Activated naive CD4-positive, alpha-beta T cell treated with Interleukin-2 at 50 U/mL for 16 hours (primary cell): ENCODE measurements around the gene SUOX.
"Not testable (repeated sequence)": the region's sequence is repeated elsewhere in the genome, so short reads cannot be mapped to it uniquely, and the experiment has no call there.

ENCODE experiments used
- DNase-seq: peaks from one replicate; pipeline ENCODE4 v3.0.0-alpha.2; 2020

Gene SUOX

DNA sequence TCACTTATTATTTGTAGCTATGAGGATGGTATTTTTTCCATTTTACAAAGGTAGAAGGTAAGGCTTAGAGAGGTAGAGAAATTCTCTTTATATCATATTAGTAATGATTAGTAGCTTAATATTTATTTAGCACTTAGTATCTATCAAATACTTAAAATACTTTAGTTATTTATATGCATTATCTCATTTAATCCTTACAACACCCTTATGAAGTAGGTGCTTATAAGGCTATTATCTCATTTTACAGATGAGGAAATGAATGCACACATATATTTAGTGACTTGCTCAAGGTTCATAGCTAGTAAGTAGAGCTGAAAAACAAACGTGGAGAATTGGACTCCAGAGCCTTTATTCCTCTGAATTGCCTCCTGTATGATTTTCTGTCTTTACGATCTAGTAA lies 12.2 kb upstream of the SUOX start:
- DNase-seq: no peak

DNA sequence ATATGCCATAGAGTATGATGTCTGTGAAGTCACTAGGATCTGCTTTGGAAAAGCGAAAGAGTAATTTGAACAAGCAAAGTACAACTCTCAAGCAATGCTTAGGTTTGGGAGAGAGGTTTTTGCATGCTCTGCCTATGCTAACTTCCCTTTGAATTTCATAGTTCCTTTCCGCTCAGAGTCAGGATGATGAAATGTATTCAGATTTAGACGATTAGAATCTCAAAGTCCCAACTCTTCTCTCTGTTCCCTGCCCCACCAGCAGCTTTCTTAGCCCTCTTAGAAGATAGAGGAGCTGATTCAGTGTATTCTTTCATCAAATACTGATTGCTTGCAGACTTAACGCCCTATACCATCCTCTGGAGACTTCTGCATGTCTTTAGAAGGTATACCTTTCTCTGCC lies 11.7 kb upstream of the SUOX start:
- no peak for DNase-seq

DNA sequence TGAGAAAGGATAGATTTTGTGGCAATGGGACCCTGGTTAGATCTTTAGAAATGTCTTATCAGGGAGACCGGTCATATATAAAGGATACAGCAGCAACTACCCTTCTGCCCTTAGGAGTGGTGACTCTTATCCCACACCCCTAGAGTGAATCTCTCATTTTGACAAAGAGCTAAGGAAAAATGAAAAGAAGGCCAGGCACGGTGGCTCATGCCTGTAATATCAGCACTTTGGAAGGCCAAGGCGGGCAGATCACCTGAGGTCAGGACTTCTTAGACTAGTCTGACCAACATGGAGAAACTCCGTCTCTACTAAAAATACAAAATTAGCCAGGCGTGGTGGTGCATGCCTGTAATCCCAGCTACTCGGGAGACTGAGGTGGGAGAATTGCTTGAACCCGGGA lies 11.1 kb upstream of the SUOX start:
- not testable (repeated sequence) for DNase-seq

DNA sequence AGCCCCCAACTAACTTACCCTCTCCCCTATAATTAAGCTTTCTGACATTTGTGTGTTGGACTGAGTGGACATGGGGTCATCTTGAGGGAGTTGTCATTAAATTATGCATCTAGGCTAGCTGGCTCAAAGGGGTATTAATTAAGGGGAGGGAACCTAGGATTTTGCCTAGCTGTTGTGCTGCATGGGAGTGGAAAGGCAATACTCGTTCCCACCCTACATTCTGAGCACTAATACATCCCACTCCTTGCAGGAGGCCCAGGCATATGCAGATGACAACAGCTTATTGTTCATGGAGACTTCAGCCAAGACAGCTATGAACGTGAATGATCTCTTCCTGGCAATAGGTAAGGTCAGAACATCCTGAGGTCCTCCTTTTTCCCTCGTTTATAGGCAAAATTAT lies 6.0 kb upstream of the SUOX start:
- DNase-seq: no peak

DNA sequence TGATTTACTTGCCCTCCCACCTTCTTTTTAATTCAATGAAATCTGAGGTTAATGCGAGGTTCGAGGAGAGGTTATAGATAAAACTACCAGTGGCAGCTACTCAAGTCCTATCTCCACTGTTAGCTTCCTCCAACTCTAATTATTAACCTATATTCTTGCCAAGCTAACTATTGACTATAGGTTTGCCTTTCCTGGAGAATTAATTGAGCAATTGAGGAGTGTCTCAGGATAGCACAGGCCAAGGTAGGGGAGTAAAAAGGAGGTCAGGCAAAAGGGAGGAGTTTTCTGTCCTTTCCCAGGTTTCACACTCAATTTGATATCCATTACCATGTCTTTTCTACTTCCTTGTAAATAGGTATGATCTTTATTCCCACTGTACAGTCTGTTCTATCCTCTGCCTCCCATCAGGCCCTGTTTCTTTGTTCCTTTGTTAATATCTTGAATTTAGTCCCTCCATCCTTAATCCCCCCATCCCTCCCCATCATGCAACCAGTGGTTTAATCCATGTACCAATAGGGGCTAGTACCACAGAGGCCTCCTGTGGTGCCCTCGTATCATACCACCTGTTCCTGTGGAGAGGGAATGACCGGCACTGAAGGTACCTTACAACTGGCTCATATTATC lies 3.7 kb upstream of the SUOX start:
- no peak for DNase-seq

DNA sequence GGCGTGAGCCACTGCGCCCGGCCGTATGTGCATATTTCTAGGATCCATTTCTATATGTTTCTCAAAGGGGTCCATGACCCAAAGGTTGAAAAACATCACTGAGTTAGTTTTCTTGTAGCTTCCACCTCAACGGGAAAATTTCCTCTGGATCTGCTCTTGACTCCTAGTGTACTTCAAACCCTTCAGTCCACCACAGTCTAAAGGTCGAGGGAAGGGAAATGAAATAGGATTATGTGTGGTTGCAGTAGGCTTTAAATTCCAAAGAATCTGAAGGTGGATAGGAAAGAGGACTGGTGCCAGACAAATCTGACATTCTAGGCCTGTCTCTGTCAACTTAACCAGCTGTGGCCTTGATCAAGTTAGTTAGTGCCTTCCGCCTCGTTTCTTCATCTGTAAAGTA lies 1.7 kb upstream of the SUOX start:
- DNase-seq: no peak

DNA sequence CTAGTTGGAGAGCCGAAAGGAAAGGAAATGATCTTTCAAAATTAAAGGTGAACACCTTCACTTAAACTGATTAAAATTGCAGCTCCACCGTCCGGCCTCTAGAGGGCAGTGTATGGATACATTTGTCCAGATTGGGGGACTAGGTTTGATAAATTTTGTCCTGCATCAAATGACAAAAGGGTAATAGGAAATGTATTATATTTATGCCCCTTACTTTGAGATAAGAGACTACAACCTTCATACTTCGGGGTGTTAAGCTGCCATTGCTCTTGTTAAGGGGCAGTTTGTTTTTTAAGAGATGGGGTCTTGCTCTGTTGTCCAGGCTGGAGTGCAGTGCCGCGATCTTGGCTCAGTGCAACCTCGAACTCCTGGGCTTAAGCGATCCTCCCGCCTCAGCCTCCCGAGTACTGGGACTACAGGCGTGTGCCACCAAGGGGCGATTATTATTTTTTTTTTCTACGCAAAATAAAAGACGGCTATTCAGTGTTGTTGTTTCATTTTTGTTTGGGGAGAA lies 818 bp upstream of the SUOX start:
- peak; percentile 61 for DNase-seq

DNA sequence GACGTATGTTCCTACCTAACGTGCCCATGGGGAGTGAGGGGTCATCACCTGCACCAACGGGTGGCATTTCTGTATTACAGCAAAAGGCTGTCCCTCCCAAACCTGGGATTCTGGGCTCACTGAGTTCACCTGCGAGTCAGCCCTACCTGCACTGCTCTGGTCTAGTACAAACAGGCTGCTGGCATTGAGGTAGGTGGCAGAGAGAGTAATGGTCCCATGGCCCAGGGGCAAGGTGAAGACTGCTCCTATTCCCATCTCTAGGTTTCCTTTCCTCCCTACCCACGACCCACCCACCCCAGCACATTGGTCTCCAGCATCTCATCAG lies 421 bp downstream of the SUOX start:
- no peak for DNase-seq

DNA sequence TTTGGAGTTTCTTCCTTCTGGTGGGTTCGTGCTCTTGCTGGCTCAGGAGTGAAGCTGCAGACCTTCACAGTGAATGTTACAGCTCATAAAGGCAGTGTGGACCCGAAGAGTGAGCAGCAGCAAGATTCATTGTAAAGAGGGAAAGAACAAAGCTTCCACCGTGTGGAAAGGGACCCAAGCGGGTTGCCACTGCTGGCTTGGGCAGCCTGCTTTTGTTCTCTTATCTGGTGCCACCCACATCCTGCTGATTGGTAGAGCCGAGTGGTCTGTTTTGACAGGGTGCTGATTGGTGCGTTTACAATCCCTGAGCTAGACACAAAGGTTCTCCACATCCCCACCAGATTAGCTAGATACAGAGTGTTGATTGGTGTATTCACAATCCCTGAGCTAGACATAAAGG lies 2.4 kb downstream of the SUOX start:
- DNase-seq: not testable (repeated sequence)

DNA sequence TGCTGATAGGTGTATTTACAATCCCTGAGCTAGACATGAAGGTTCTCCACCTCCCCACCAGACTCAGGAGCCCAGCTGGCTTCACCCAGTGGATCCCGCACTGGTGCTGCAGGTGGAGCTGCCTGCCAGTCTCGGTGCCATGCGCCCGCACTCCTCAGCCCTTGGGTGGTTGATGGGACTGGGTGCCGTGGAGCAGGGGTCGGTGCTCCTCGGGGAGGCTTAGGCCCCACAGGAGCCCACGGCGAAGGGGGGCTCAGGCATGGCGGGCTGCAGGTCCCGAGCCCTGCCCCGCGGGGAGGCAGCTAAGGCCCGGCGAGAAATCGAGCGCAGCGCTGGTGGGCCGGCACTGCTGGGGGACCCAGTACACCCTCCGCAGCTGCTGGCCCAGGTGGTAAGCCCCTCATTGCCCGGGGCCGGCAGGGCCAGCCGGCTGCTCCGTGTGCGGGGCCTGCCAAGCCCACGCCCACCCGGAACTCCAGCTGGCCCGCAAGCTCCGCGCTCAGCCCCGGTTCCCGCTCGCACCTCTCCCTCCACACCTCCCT lies 3.0 kb downstream of the SUOX start:
- not testable (repeated sequence) for DNase-seq

DNA sequence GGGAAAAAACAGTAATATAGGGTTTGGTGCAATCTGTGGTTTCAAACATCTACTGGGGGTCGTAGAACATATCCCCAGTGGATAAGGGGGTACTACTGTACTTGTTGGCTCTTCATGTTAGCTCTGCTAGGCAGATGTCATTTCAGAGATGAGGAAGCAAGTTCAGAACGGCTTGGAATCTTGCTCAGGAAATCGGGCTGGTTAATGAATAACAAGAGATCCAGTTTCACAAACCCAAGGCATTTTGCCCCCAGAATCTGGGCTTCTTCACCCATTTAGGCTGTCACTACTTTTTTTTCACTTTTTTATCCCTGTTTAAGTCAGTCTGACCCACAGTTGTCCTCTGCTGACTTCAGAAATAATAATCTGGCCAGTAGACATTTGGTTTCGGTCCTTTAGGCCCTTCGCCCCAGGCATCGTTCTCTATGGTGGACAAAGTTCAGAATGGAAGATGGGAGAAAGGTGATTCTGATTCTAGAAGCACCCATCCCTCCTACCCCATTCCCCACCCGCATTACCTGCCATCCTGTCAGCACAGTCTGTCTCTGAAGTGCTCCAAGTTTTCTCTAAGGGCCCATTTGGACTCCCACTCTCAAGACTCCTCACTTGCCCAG lies 4.5 kb downstream of the SUOX start:
- no peak for DNase-seq

DNA sequence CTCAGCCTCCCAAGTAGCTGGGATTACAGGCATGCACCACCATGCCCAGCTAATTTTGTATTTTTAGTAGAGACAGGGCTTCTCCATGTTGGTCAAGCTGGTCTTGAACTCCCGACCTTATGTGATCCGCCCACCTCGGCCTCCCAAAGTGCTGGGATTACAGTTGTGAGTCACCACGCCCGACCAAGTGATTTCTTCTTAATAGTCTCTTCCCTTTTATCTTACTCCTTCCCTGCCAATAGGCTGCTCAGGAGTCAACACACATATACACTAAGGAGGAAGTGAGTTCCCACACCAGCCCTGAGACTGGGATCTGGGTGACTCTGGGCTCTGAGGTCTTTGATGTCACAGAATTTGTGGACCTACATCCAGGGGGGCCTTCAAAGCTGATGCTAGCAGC lies 6.3 kb downstream of the SUOX start:
- not testable (repeated sequence) for DNase-seq

DNA sequence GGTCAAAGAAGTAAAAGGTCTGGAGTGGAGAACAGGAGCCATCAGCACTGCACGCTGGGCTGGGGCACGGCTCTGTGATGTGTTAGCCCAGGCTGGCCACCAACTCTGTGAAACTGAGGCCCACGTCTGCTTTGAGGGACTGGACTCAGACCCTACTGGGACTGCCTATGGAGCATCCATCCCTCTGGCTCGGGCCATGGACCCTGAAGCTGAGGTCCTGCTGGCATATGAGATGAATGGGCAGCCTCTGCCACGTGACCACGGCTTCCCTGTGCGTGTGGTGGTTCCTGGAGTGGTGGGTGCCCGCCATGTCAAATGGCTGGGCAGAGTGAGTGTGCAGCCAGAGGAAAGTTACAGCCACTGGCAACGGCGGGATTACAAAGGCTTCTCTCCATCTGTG lies 7.1 kb downstream of the SUOX start:
- DNase-seq: no peak

DNA sequence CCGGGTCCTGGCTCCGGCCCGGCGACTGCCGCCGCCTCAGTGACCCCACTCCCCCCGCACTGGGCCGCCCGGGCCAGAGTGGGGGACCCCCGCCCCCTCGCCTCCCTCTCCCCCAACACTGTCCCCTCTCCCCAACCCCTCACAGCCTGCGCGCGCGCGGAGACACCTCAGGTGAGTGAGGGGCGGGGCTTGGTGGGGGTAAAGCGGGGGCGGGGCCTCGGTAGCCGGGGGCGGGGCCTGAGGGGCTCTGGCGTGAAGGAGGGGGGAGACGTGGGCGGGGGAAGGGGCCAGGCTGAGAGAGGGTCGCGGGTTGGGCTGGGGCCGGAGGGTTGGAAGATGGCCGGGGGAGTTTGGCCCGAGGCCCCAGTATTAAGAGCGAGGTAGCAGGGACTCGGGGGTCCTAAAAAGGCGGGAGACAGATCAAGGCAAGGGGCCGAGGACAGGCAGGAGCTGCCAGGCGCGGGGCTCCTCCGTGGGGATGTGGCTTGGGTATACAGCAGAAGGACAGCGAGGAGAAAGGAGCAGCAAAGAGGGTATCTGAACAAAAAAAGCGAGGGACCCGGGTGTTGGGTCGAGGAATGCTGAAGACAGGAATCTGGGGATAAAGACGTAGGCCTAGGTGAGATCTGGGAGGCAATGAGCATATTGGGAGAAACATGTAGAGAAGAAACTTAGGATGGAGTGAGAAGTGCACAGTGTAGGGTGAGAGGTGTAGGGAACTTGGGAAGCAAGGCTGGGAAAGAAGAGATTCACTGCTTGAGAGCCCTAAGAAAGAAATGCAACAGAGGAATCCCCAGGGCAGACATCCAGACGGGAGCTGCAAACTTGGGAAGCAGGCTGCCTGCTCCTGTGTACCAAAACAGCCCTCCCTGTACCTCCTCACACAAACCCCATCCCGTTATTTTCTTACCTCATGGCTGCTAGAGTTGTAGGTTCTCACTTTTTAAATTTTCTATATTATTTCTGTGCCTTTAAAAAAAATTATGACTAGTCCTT lies 10.8 kb downstream of the SUOX start:
- peak; percentile 68 for DNase-seq

DNA sequence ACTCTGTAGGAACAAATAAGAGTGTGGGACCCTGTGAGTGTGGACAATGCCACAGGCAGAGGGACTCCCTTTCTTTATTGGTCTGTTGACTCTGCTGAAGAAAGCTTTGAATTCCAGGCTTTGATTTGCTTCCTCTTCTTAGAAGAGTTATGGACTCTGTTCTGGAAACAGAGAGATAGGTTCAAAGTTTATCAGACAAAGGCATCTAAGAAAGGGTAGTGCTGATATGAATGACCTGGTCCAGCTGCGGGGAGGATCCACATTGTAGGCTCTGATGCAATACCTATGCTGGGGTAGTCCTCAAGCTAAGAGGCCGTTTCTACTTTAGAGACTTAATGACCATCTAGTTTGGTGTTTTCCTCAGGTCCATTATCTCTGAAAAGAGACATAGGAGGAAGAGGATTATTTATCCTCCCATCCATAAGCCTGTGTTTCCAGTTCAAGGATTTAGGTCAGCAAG lies 13.1 kb downstream of the SUOX start:
- no peak for DNase-seq

DNA sequence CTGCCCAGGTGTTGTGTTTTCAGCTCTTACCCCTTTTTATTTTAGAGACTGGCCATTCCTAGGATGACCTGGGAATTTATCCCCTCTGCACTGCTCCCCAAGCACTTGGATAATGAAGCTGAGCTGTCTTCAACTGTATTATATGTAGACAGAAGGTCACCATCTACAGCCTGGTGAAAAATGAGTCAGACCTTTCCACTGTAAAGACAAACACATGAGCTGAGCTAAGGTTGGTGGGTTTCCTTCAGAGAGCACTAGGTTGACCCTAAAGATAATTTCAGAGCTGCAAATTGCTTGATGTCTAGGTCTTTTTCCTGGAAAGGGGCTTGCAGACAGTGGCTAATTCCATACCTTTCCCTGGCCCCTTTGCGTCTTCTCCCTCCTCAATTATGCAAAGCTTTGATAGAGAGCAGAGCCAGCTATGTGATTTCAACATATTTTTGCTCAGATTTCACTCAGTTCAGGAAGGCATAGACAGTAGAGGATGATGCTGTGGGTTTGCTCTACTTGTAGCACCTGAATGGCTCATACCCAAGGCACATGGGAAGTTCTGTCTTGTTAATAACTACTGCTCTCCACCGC lies 14.5 kb downstream of the SUOX start:
- no peak for DNase-seq

DNA sequence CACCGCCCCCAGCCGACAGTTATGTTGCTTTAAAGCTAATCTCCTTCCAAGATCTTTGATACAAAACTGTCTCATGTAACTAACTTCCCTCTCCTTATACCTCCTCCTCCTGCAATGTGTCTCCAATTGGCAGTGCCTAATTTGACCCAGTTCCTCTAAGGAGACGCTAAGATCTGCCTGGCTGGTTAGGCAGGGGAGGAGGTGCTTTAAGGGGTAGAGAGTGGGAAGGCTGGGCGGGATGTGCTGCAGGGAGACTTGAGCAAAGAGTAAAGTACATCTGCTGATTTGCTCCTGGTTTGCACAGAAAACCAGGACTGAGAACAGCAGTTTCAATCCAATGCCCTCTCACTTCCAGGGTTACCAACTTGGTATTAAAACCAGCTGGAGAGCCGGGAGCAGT lies 16.4 kb downstream of the SUOX start:
- DNase-seq: no peak

DNA sequence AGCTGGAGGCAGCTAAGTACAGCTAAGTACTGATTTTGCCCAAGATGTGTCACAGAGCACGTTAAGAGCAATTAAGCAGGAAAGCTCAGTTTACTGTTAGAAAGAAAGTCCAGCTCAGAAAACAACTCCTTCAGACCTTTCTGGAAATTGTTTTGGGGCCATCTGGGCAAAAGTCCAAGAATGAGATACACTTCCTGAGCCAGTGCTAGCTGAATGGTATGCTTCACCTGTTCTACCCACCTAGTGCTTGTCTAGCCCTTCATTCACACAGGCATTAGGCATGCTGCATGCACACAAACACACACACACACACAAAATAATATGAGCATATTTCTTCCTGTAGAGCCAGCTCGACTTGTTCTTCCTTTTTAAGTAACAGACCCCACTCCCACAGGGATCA lies 17.1 kb downstream of the SUOX start:
- no peak for DNase-seq

DNA sequence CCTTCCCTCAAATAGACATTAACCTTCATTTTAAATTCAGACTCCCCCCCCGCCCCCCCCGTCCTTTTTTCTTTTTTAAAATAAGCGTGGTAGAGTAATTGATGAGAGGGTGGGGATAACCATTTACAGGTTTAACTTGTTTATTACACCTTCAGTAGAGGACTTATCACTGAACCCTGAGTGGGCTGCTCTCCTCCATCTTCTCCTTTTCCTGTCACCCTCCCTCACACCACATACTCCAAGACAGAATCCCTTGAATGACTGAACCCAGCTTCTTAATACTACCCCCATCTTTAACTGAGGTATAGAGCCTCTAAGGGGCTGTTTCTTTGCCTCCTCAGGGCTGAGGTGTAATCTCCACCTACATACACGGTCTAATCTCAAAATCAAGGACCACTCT lies 20.1 kb downstream of the SUOX start:
- DNase-seq: no peak

DNA sequence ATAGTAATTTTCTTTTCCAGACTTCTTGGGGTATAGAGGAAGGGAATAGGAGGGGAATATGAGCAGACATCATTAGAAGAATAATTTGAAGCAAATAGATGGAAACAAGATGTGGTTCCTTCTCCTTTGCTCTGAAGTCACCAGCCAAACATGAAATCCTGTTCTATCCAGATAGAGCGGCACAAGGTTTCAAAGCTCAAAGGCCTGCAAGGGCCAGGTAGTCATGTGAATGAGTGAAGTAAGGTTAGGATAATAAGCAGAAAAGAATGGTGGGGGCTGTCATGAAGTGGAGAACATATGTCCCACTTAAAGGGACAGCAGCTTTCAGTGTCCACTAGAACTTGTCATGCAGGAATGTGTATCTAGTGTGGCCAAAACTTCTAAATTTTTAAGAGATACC lies 21.3 kb downstream of the SUOX start:
- DNase-seq: no peak

DNA sequence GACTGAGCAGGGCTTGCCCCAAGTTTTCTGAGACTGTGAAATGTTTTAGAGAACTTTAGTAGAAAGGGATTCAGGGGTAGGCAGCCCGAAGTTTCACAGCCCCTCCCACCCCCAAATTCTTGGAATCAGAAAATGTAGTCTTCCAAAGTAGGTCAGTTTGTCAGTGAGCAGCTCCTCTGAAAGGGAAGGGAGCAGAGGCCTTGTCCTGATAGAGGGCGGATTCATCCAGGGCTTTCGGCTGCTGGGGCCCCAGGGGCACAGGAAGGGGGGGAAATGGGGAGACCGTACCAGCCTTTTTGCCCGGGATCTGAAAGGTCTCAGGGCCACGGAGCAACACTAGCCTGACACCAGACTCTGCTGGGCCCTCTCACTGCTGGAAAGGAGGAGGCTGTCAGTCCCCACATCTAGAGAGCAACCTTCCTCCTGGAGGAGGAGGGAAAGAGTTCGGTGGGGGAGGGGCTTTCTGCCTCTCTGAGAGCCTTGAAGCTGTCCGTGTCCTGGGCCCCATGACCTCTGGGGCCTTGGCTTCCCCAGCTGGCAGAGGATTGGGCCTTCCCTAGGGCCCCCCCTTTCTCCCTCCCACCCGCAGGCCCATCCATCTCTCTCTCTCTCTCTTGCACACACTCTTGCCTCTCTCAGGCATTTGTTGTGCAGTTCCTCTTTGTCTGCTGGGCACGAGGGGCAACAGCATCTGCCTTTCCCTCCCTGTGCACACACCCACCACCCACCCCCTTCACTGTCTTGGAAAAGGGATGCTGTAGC lies 23.5 kb downstream of the SUOX start, which contains the start of gene IKZF4:
Gene IKZF4, plus strand, starts transcription at position 621 of the 762 bp plus-strand sequence. CDS start 451 bp downstream, outside the sequence.
- DNase-seq: peak; percentile 18

DNA sequence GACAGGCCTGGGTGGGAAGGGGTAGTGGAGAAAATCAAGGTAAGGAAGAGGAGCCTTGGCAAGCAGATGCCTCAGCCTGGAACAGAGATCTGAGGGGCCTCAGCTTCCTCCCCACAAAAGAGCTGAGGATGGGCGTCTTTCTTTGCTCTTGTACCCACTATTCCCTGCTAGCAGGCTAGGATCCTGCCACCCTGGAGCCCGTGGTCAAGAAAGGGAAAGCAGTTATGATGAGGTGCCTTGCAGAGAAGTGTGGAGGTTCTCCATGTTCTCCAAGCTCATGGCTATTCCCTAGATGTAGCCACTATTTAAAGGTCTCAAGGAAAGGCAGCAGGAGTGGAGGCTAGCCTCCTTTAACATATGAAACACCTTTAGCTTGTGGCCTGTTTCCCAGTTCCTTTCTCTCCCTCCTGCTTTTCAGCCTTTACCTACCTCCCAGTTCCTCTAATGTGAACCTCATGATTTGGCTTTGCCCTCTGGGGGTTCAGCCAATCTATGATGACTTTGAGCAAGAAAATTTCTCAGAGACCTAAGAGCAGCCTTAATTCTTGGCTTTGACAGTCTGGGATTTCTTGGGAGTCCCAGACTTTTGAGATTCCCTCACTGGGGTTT lies 24.9 kb downstream of the SUOX start:
- DNase-seq: no peak
